GM19351 (cell line): Measurements from ENCODE around the gene RARS2.
"Not testable (repeated sequence)": the region's sequence is repeated elsewhere in the genome, so short reads cannot be mapped to it uniquely, and the experiment has no call there.

Experiments used
- ATAC-seq: cut with Tn5 transposase; IDR thresholded peaks from one replicate; pipeline ENCODE4 v1.9.1; 2021; ENCODE audit warnings: mild to moderate bottlenecking, moderate library complexity; ENCODE audit not compliant: unreplicated experiment

Gene RARS2

GRCh38 chr6:87504441-87504840 lies 85.3 kb downstream of the RARS2 start:
- ATAC-seq, result no peak

DNA sequence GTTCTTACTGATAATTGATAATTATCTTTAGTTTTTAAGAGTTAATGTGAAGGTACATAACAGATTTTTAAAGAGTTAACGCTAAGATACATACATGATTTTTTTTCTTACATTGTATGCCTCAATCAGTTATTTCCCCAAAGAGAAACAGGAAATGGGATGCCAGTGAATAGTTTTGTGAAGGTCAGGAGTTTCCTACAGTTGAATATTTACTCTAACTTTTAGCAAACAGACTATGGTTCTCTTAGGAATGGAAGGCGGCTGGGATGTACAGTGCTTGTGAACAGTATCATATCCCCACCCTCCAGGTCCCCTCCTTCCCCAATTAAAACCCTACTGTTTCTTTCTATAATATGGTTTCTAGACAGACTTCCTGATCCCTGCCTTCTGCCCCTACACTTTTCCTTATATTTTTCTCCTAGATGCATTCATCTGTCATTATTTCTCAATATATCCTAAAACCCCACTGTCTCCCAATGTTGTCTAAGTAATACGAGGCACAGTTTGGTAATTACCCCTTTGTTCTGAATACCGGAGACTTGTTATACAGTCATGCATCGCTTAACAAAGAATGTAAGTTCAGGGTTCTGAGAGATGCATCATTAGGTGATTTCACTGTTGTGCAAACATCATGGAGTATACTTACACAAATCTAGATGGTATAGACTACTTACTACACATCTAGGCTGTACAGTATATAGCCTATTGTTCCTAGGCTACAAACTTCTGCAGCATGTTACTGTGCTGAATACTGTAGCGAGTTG lies 87.8 kb downstream of the RARS2 start:
- ATAC-seq, result no peak

DNA sequence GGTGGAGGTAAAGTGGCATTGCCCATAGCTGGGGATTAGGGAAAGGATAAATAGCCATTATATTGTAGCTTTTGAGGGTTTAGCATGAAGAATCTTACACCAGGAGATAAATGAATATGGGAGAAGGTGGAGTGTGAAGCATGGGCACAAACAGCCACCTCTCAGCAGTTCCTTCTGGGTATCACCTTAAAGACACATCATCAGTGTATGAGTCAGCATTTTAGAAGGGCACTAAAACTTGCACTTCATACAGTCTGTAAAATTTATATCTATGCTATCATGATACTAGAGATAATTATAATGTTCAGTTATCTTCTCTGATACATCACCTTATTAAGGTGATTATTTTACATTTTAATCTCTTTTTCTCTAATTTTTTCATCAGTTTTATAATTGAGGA lies 91.7 kb downstream of the RARS2 start:
- no peak for ATAC-seq

- no peak for ATAC-seq
Measured at GRCh38 chr6:87494761-87495422, 94.9 kb downstream of the RARS2 start.

- not testable (repeated sequence) for ATAC-seq
Measured at GRCh38 chr6:87489326-87489725, 100.5 kb downstream of the RARS2 start.

- no peak for ATAC-seq
Measured at GRCh38 chr6:87487555-87487954, 102.2 kb downstream of the RARS2 start.

DNA sequence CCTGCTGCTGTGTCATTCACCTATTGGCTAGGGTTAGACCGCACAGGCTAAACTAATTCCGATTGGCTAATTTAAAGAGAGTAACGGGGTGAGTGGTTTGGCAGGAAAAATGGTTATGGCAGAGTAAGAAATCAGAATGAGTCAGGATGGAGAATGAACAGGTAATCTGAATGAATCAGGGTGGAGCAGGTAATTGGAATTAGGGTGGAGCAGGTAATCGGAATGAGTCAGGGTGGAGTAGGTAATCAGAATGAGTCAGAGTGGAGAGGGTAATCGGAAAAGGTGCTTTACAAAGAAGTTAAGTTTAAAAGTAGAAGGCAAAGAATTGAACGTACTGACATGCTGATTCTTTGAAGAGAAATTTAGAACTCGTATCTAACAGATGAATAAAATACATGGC lies 105.3 kb downstream of the RARS2 start:
- ATAC-seq, result no peak

- ATAC-seq, result no peak
Measured at GRCh38 chr6:87483929-87484328, 105.9 kb downstream of the RARS2 start.

GRCh38 chr6:87482366-87482765 lies 107.4 kb downstream of the RARS2 start:
- no peak for ATAC-seq

- no peak for ATAC-seq
Measured at GRCh38 chr6:87481931-87482330, 107.9 kb downstream of the RARS2 start.

- ATAC-seq, result peak; percentile 76
Measured at GRCh38 chr6:87473419-87473903, 116.3 kb downstream of the RARS2 start.

GRCh38 chr6:87472525-87473418 lies 117.0 kb downstream of the RARS2 start, which contains the start of gene SLC35A1:
TSS of gene SLC35A1 (plus strand) at chr6:87472974. CDS start at chr6:87473004, 30 bp downstream.
- peak; percentile 89 for ATAC-seq

DNA sequence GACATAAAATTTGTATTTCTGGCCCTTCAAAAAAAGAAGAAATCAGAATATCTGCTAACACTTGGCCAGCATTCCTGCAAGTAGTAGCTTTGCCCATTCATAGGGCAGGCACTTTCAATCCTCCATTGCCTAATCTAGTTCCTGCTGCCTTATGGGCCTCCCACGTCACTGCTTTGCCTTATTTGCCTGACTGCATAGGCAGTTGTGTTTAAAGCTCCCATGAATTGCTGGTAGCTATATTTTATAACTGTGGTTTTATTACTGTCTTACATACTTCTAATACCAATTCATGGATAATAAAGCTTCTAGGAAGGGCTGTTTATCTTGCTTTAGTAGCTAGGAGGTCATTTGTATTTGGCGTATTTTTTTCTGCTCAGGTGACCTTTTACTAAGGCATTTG lies 124.7 kb downstream of the RARS2 start:
- no peak for ATAC-seq
